Measurements from ENCODE around the gene NRBF2. TPM values are rescaled to one million over a fixed set of nuclear protein-coding genes. Genes with fewer than 3 reads are reported as not detected.

Gene NRBF2
- 20.9 and 23.4 TPM in 2 replicates for total RNA-seq

DNA sequence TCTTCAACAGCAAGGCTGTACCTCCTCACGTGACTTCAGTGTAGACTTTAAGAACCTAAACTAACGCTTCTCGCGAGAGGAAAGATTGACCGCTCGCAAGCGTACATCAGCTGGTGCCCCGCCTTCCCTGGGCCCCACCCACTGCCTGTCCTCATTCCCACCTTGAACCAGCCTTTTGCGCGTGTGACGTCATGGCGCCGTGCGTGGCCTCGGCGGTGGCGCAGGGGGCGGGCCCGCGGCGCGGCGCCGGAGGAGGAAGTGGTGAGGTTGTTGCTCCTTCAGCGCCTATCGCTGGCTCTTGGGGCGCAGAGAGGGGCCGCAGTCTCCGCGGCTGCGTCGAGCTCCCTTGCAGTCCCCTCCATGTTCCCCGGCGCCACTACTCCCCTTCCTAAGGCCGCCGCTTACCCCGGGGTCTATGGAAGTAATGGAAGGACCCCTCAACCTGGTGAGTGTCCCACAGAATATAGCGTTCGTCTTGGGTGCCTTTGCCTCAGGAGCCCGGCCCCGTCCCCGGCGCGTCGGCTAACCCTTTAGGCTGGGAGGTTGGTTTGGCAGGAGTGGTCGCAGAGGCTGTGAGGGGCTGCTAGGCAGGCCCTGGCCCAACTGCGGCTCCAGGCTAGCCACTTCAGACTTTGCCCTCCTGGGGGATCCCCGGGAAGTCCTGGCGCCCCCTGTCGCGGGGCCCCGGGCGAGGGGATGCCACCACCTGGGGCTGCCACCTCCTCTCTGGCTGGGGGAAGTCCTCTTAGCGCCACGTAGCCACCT is at the start of gene NRBF2:
NRBF2 (plus strand) TSS at position 273 of the 765 bp plus-strand sequence; CDS start at position 416, 143 bp downstream.

Small RNA genes within 50 kb of the gene (small RNA-seq; reads per million reads assigned to genes)
- gene RNU6-543P, result not detected
